A549 (cell line): Measurements from ENCODE around the gene ST14.
A peak's percentile ranks its signal among the peaks of the same experiment; 100 is the strongest.

Experiments used
- EP300 ChIP-seq, 2 experiments: fragments of >200 bp; sonication (Bioruptor Twin); formaldehyde crosslinking; IDR thresholded peaks; 2 replicates in 1 of 2; 3 replicates in 1 of 2; pipeline ENCODE4 v1.6.1; 2016 to 2017
- HOXA7 ChIP-seq: fragments of 250-450 bp; sonication (Bioruptor Pico); IDR thresholded peaks from 2 replicates; pipeline ENCODE4 v1.5.0; 2020; ENCODE audit warnings: mild to moderate bottlenecking, moderate library complexity
- KDM1A ChIP-seq: fragments of 200-600 bp; sonication (generic); IDR thresholded peaks from 2 replicates; pipeline ENCODE4 v1.6.1; 2016; ENCODE audit warnings: low read depth, mild to moderate bottlenecking
- MYC ChIP-seq: IDR thresholded peaks from 2 replicates; pipeline ENCODE4 v1.6.1; 2012; ENCODE audit warnings: mild to moderate bottlenecking, inconsistent platforms, low read length, improper control_type of control experiment, borderline replicate concordance
- POLR2A ChIP-seq: IDR thresholded peaks from 2 replicates; pipeline ENCODE4 v1.6.1; 2012; ENCODE audit warnings: mild to moderate bottlenecking, low read length
- SREBF2 ChIP-seq: fragments of 450-650 bp; IDR thresholded peaks from 2 replicates; pipeline ENCODE4 v1.6.1; 2014; ENCODE audit warnings: mild to moderate bottlenecking, moderate library complexity
- TF ChIP-seq, protein P1 (sequence below): IDR thresholded peaks from 2 replicates; pipeline ENCODE4 v1.6.1; 2012; ENCODE audit warnings: low read depth, borderline replicate concordance
- TF ChIP-seq, protein P2 (sequence below): fragments of 200-600 bp; sonication (generic); IDR thresholded peaks from 2 replicates; pipeline ENCODE4 v1.6.1; 2016; ENCODE audit warnings: antibody characterized with exemption, mild to moderate bottlenecking, moderate library complexity
- TF ChIP-seq, protein P3 (sequence below): fragments of 450-650 bp; IDR thresholded peaks from 2 replicates; pipeline ENCODE4 v1.6.1; 2014; ENCODE audit warnings: antibody characterized with exemption
- TF ChIP-seq, protein P4 (sequence below): fragments of >200 bp; sonication (Bioruptor Twin); formaldehyde crosslinking; IDR thresholded peaks from 3 replicates; pipeline ENCODE4 v1.5.1; 2016

DNA sequence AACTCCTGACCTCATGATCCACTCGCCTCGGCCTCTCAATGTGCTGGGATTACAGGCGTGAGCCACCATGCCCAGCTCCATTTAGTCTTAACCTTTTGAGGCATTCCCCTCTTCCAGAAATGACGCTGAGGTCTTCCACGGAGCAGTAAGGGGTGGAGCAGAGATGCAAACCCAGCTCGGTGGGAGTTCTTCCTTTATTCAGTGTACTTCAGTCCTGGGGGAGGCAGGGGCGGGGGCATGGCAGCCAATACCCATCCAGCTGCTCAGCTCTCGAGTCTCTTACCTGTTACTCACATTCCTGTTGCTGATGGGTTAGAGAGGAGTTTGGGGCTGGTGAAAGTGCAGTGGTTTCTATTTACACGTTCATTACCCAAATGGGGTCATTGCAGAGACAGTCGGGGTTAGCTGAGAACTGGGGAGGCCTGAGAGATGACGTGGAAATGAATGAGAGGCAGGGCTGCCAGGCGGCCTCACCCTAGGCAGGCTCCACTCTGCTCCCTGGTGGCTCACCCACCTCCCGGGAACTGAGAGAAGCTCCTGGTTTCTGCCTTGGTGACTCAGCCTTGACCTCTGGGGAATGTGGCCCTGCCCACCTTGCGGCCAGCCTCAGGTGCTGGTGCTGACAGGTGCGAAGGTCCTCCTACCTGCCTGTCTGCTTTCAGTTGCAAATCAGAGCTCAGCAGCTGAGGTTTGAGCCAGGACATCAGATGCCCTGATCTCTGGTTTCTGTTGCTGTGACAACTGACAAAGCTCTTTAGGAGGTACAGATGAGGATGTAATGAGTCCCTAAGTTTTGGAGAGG lies 13.4 kb upstream of the ST14 start:
- TF ChIP-seq, protein P1, sequence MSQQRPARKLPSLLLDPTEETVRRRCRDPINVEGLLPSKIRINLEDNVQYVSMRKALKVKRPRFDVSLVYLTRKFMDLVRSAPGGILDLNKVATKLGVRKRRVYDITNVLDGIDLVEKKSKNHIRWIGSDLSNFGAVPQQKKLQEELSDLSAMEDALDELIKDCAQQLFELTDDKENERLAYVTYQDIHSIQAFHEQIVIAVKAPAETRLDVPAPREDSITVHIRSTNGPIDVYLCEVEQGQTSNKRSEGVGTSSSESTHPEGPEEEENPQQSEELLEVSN, result no peak
- TF ChIP-seq EP300 (IDR thresholded peaks at IDR 0.05) (no peak), POLR2A (no peak), MYC (no peak), SREBF2 (no peak), HOXA7 (CRISPR knock-in tag) (no peak), KDM1A (no peak)
- TF ChIP-seq, protein P2, sequence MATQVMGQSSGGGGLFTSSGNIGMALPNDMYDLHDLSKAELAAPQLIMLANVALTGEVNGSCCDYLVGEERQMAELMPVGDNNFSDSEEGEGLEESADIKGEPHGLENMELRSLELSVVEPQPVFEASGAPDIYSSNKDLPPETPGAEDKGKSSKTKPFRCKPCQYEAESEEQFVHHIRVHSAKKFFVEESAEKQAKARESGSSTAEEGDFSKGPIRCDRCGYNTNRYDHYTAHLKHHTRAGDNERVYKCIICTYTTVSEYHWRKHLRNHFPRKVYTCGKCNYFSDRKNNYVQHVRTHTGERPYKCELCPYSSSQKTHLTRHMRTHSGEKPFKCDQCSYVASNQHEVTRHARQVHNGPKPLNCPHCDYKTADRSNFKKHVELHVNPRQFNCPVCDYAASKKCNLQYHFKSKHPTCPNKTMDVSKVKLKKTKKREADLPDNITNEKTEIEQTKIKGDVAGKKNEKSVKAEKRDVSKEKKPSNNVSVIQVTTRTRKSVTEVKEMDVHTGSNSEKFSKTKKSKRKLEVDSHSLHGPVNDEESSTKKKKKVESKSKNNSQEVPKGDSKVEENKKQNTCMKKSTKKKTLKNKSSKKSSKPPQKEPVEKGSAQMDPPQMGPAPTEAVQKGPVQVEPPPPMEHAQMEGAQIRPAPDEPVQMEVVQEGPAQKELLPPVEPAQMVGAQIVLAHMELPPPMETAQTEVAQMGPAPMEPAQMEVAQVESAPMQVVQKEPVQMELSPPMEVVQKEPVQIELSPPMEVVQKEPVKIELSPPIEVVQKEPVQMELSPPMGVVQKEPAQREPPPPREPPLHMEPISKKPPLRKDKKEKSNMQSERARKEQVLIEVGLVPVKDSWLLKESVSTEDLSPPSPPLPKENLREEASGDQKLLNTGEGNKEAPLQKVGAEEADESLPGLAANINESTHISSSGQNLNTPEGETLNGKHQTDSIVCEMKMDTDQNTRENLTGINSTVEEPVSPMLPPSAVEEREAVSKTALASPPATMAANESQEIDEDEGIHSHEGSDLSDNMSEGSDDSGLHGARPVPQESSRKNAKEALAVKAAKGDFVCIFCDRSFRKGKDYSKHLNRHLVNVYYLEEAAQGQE, result no peak
- TF ChIP-seq, protein P3, sequence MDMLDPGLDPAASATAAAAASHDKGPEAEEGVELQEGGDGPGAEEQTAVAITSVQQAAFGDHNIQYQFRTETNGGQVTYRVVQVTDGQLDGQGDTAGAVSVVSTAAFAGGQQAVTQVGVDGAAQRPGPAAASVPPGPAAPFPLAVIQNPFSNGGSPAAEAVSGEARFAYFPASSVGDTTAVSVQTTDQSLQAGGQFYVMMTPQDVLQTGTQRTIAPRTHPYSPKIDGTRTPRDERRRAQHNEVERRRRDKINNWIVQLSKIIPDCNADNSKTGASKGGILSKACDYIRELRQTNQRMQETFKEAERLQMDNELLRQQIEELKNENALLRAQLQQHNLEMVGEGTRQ, result no peak
- TF ChIP-seq, protein P4, sequence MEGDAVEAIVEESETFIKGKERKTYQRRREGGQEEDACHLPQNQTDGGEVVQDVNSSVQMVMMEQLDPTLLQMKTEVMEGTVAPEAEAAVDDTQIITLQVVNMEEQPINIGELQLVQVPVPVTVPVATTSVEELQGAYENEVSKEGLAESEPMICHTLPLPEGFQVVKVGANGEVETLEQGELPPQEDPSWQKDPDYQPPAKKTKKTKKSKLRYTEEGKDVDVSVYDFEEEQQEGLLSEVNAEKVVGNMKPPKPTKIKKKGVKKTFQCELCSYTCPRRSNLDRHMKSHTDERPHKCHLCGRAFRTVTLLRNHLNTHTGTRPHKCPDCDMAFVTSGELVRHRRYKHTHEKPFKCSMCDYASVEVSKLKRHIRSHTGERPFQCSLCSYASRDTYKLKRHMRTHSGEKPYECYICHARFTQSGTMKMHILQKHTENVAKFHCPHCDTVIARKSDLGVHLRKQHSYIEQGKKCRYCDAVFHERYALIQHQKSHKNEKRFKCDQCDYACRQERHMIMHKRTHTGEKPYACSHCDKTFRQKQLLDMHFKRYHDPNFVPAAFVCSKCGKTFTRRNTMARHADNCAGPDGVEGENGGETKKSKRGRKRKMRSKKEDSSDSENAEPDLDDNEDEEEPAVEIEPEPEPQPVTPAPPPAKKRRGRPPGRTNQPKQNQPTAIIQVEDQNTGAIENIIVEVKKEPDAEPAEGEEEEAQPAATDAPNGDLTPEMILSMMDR, result peak; percentile 25; the same call in 2 of the 3 replicates
